SK-N-SH (cell line): ENCODE measurements around the gene MSX1. TPM values are rescaled to one million over a fixed set of nuclear protein-coding genes. Genes with fewer than 3 reads are reported as not detected.

Experiments
- CTCF ChIA-PET: fragments of 300-600, 350-600 bp; formaldehyde crosslinking; extraction: SDS; loops from one replicate; lab custom pipeline; 2021; lab: Yijun Ruan, JAX
- POLR2A ChIA-PET: fragments of 350-600 bp; sonication (Branson Sonifier 250); formaldehyde crosslinking; extraction: SDS; loops from one replicate; lab custom pipeline; 2020; ENCODE audit warnings: antibody characterized with exemption, inconsistent platforms; lab: Yijun Ruan, JAX
- DNase-seq: peaks from one replicate; pipeline ENCODE4 v3.0.0; 2012
- H2AFZ ChIP-seq: fragments of 200-600 bp; sonication (generic); 2 replicates; pipeline ENCODE4 v1.8.1; 2016; ENCODE audit warnings: antibody characterized with exemption, mild to moderate bottlenecking, low read depth
- H3F3A ChIP-seq: fragments of 200-600 bp; sonication (generic); replicated peaks from 2 replicates; pipeline ENCODE3; 2016; ENCODE audit warnings: antibody characterized with exemption, mild to moderate bottlenecking; ENCODE audit not compliant: insufficient read depth
- H3K27ac ChIP-seq, 2 experiments: fragments of 200-500 bp in 1 of 2; fragments of 200-600 bp in 1 of 2; sonication (Bioruptor generic) in 1 of 2; sonication (generic), shearing (Covaris generic) in 1 of 2; 2 replicates each; pipeline versions ENCODE4 v1.5.1 to v1.6.1; 2014 to 2016; ENCODE audit warnings: low read depth in 2 of 2, inconsistent platforms in 1 of 2, low read length in 1 of 2, mild to moderate bottlenecking in 1 of 2, mixed read lengths in 1 of 2
- H3K27me3 ChIP-seq: fragments of 200-600 bp; sonication (generic), shearing (Covaris generic); 2 replicates; pipeline ENCODE4 v1.6.1; 2016; ENCODE audit warnings: mixed run types; ENCODE audit not compliant: insufficient read depth
- H3K36me3 ChIP-seq, 2 experiments: fragments of 200-500 bp in 1 of 2; fragments of 200-600 bp in 1 of 2; sonication (Bioruptor generic) in 1 of 2; sonication (generic) in 1 of 2; replicated peaks in 1 of 2; 2 replicates each; pipeline versions ENCODE3 to v1.5.1; 2014 to 2016; ENCODE audit warnings: low read length in 1 of 2, mild to moderate bottlenecking in 1 of 2; ENCODE audit not compliant: insufficient read depth in 2 of 2, control insufficient read depth in 1 of 2
- H3K4me1 ChIP-seq, 2 experiments: fragments of 200-500 bp in 1 of 2; fragments of 200-600 bp in 1 of 2; sonication (Bioruptor generic) in 1 of 2; sonication (generic), shearing (Covaris generic) in 1 of 2; 2 replicates each; pipeline versions ENCODE4 v1.5.1 to v1.6.1; 2014 to 2016; ENCODE audit warnings: low read depth in 1 of 2, low read length in 1 of 2, mixed run types in 1 of 2; ENCODE audit not compliant: insufficient read depth in 2 of 2, control insufficient read depth in 1 of 2
- H3K4me2 ChIP-seq: fragments of 200-600 bp; sonication (generic), shearing (Covaris generic); 2 replicates; pipeline ENCODE4 v1.6.1; 2017; ENCODE audit warnings: mixed run types
- H3K4me3 ChIP-seq, 2 experiments: fragments of 200-500 bp in 1 of 2; fragments of 200-600 bp in 1 of 2; sonication (Bioruptor generic) in 1 of 2; sonication (generic), shearing (Covaris generic) in 1 of 2; 2 replicates each; pipeline versions ENCODE4 v1.5.1 to v1.8.1; 2014 to 2016; ENCODE audit warnings: low read depth in 2 of 2, inconsistent platforms in 1 of 2, low read length in 1 of 2, mild to moderate bottlenecking in 1 of 2, mixed read lengths in 1 of 2, moderate library complexity in 1 of 2
- H3K79me2 ChIP-seq: fragments of 200-600 bp; sonication (generic); 2 replicates; pipeline ENCODE4 v1.8.1; 2017; ENCODE audit warnings: mild to moderate bottlenecking; ENCODE audit not compliant: insufficient read depth
- H3K9ac ChIP-seq: fragments of 200-600 bp; sonication (generic); 2 replicates; pipeline ENCODE4 v1.6.1; 2017; ENCODE audit warnings: mixed run types
- H3K9me2 ChIP-seq: fragments of 200-600 bp; sonication (generic); 2 replicates; pipeline ENCODE4 v1.6.1; 2017; ENCODE audit warnings: mixed run types
- H3K9me3 ChIP-seq: fragments of 200-600 bp; sonication (generic); 2 replicates; pipeline ENCODE4 v1.6.1; 2017; ENCODE audit warnings: mixed run types, mild to moderate bottlenecking, moderate library complexity
- H4K20me1 ChIP-seq: fragments of 200-600 bp; sonication (generic); 2 replicates; pipeline ENCODE4 v1.6.1; 2017; ENCODE audit warnings: mild to moderate bottlenecking, mixed run types; ENCODE audit not compliant: insufficient read depth
- CHD2 ChIP-seq: fragments of 150-350 bp; IDR thresholded peaks from 2 replicates; pipeline ENCODE4 v1.6.1; 2018; ENCODE audit warnings: low read length; ENCODE audit not compliant: partially characterized antibody
- ELF1 ChIP-seq: IDR thresholded peaks from 2 replicates; pipeline ENCODE4 v1.4.0; 2012
- EZH2phosphoT487 ChIP-seq: fragments of 200-600 bp; sonication (generic); IDR thresholded peaks from 2 replicates; pipeline ENCODE4 v1.6.1; 2017; ENCODE audit warnings: low read depth, mixed run types, mild to moderate bottlenecking, antibody characterized with exemption, moderate library complexity, borderline replicate concordance
- FOSL2 ChIP-seq: IDR thresholded peaks from 2 replicates; pipeline ENCODE4 v1.4.0; 2012; ENCODE audit warnings: low read depth, mild to moderate bottlenecking, moderate library complexity, borderline replicate concordance
- FOXJ3 ChIP-seq: sonication (generic); formaldehyde crosslinking; IDR thresholded peaks from 2 replicates; pipeline ENCODE4 v1.5.1; 2020; ENCODE audit warnings: mild to moderate bottlenecking, missing genetic modification reagents
- GABPA ChIP-seq: IDR thresholded peaks from 2 replicates; pipeline ENCODE4 v1.4.0; 2012; ENCODE audit warnings: low read depth, mild to moderate bottlenecking
- GATA2 ChIP-seq: sonication (generic); formaldehyde crosslinking; IDR thresholded peaks from 2 replicates; pipeline ENCODE4 v1.5.0; 2020; ENCODE audit warnings: mild to moderate bottlenecking, missing genetic modification reagents
- IRF3 ChIP-seq: fragments of 150-350 bp; IDR thresholded peaks from 2 replicates; pipeline ENCODE4 v1.6.1; 2016; ENCODE audit warnings: mild to moderate bottlenecking, low read depth, low read length
- JUND ChIP-seq: IDR thresholded peaks from 2 replicates; pipeline ENCODE4 v1.4.0; 2012
- MXI1 ChIP-seq: IDR thresholded peaks from 2 replicates; pipeline ENCODE4 v1.6.1; 2012; ENCODE audit warnings: mild to moderate bottlenecking, low read depth, low read length, improper control_type of control experiment
- NFIC ChIP-seq: IDR thresholded peaks from 2 replicates; pipeline ENCODE4 v1.4.0; 2012; ENCODE audit warnings: borderline replicate concordance
- NRF1 ChIP-seq: IDR thresholded peaks from 2 replicates; pipeline ENCODE4 v1.6.1; 2012; ENCODE audit warnings: low read depth, mild to moderate bottlenecking, low read length
- POLR2AphosphoS5 ChIP-seq: IDR thresholded peaks from 2 replicates; pipeline ENCODE4 v1.6.1; 2012; ENCODE audit warnings: low read depth, low read length
- RAD21 ChIP-seq: IDR thresholded peaks from 2 replicates; pipeline ENCODE4 v1.6.1; 2012; ENCODE audit warnings: mild to moderate bottlenecking, low read length
- RCOR1 ChIP-seq: fragments of 150-350 bp; IDR thresholded peaks from 2 replicates; pipeline ENCODE4 v1.6.1; 2017; ENCODE audit warnings: antibody characterized with exemption, low read length
- RXRA ChIP-seq: IDR thresholded peaks from 2 replicates; pipeline ENCODE4 v1.4.0; 2012; ENCODE audit warnings: low read depth, mild to moderate bottlenecking, borderline replicate concordance
- TCF12 ChIP-seq: IDR thresholded peaks from 2 replicates; pipeline ENCODE4 v1.4.0; 2012
- USF1 ChIP-seq: IDR thresholded peaks from 2 replicates; pipeline ENCODE4 v1.4.0; 2012; ENCODE audit warnings: low read depth, borderline replicate concordance
- YY1 ChIP-seq: IDR thresholded peaks from 2 replicates; pipeline ENCODE4 v1.4.0; 2012; ENCODE audit warnings: low read depth, mild to moderate bottlenecking
- ZBTB33 ChIP-seq: IDR thresholded peaks from 2 replicates; pipeline ENCODE4 v1.4.0; 2012; ENCODE audit warnings: low read depth, borderline replicate concordance
- WGBS: methylation state at CpG from one replicate; pipeline ENCODE4 v1.1.6; 2017; ENCODE audit warnings: low lambda C conversion rate; 5-methylcytosine and 5-hydroxymethylcytosine counted together
- polyA plus RNA-seq, 3 experiments: library from polyadenylated mRNA; depleted of rRNA; stranded (reverse); fragments of >200 nt; gene quantifications; 2 replicates each; pipeline ENCODE4 v1.2.3, GENCODE V29; 2012

Gene MSX1
- polyA plus RNA-seq, 1 of the 3 experiments (the other 2 are of a cell fraction): 2.1 TPM

GRCh38 chr4:4845027-4845426 is 14.4 kb upstream of the MSX1 start:
- Histone ChIP-seq H3K9ac (no peak overlapping the region), H2AFZ (no peak overlapping the region), H4K20me1 (no peaks in the 10 kb centered on the region), H3K9me2 (no peaks in the 10 kb centered on the region), H3K4me2 (no peak overlapping the region), H3K4me1 (no peaks in the 10 kb centered on the region), H3K36me3 (no peaks in the 10 kb centered on the region), H3K27ac (no peak overlapping the region), H3K4me3 (no peak overlapping the region), H3K27me3 (no peaks in the 10 kb centered on the region), H3K9me3 (no peaks in the 10 kb centered on the region), H3K79me2 (no peaks in the 10 kb centered on the region), H3F3A (no peaks in the 10 kb centered on the region)
- ChIA-PET POLR2A (no interaction called here), CTCF (no interaction called here)
- DNase-seq: no peak
- TF ChIP-seq CHD2: no peak
- TF ChIP-seq IRF3: no peak
- TF ChIP-seq ELF1: no peak
- no peak for TF ChIP-seq NFIC
- no peak for TF ChIP-seq RAD21
- no peak for TF ChIP-seq RCOR1
- TF ChIP-seq RXRA: no peak
- TF ChIP-seq USF1: no peak
- no peak for TF ChIP-seq GATA2 (CRISPR knock-in tag)
- no peak for TF ChIP-seq GABPA
- no peak for TF ChIP-seq FOSL2
- TF ChIP-seq YY1: no peak
- TF ChIP-seq MXI1: no peak
- no peak for TF ChIP-seq FOXJ3
- no peak for TF ChIP-seq ZBTB33
- TF ChIP-seq TCF12: no peak
- TF ChIP-seq EZH2phosphoT487: no peak
- no peak for TF ChIP-seq POLR2AphosphoS5
- TF ChIP-seq JUND: no peak
- TF ChIP-seq NRF1: no peak
- 90% methylated on average over 8 of the region's 13 CpGs for WGBS
